SU-DHL-6 (cell line): ENCODE data around the gene ST3GAL3.

ENCODE experiments used
- H2AFZ ChIP-seq: fragments of 200-600 bp; sonication (generic); 2 replicates; pipeline ENCODE4 v1.6.1; 2014; ENCODE audit warnings: low read depth, mild to moderate bottlenecking, moderate library complexity, mixed read lengths, antibody characterized with exemption, low read length; ENCODE audit not compliant: severe bottlenecking
- H3F3A ChIP-seq: fragments of 200-600 bp; shearing (Covaris generic); 2 replicates; pipeline ENCODE4 v1.6.0; 2016; ENCODE audit warnings: antibody characterized with exemption, mild to moderate bottlenecking; ENCODE audit not compliant: insufficient read depth
- H3K27ac ChIP-seq: fragments of 200-600 bp; sonication (generic); 2 replicates; pipeline ENCODE4 v1.5.1; 2016; ENCODE audit warnings: low read depth, mild to moderate bottlenecking, low read length, moderate library complexity, mixed read lengths
- H3K27me3 ChIP-seq: fragments of 200-600 bp; sonication (generic), shearing (Covaris generic); 2 replicates; pipeline ENCODE4 v1.6.0; 2014; ENCODE audit warnings: mild to moderate bottlenecking, low read length
- H3K36me3 ChIP-seq: fragments of 200-600 bp; sonication (generic); 2 replicates; pipeline ENCODE4 v1.6.1; 2014; ENCODE audit warnings: mild to moderate bottlenecking, low read length, mixed read lengths
- H3K4me2 ChIP-seq: fragments of 300-600, 200-600 bp; shearing (Covaris generic), sonication (generic); 2 replicates; pipeline ENCODE4 v1.6.0; 2014; ENCODE audit warnings: low read length, low read depth, mild to moderate bottlenecking; ENCODE audit not compliant: poor library complexity, severe bottlenecking
- H3K4me3 ChIP-seq: fragments of 200-600 bp; sonication (generic); 2 replicates; pipeline ENCODE4 v1.5.1; 2014; ENCODE audit warnings: antibody characterized with exemption, low read length, mild to moderate bottlenecking, mixed read lengths; ENCODE audit not compliant: insufficient read depth, poor library complexity, severe bottlenecking
- H3K79me2 ChIP-seq: fragments of 200-600 bp; sonication (generic); 2 replicates; pipeline ENCODE4 v1.6.1; 2014; ENCODE audit warnings: mild to moderate bottlenecking, low read length, moderate library complexity; ENCODE audit not compliant: insufficient read depth
- H3K9ac ChIP-seq: fragments of 200-600 bp; sonication (generic); 2 replicates; pipeline ENCODE4 v1.7.0; 2014; ENCODE audit warnings: mild to moderate bottlenecking, low read length
- H3K9me2 ChIP-seq: fragments of 200-600 bp; sonication (generic); replicated peaks from 2 replicates; pipeline ENCODE4 v1.6.1; 2014; ENCODE audit warnings: low read length; ENCODE audit not compliant: insufficient read depth
- H3K9me3 ChIP-seq: fragments of 200-600 bp; sonication (generic); 2 replicates; pipeline ENCODE4 v1.6.1; 2014; ENCODE audit warnings: low read length, mixed read lengths; ENCODE audit not compliant: insufficient read depth
- H4K20me1 ChIP-seq: fragments of 200-600 bp; sonication (generic); 2 replicates; pipeline ENCODE4 v1.6.1; 2014; ENCODE audit warnings: low read depth, mild to moderate bottlenecking, antibody characterized with exemption, low read length, moderate library complexity, mixed read lengths
- EZH2phosphoT487 ChIP-seq: fragments of 200-600 bp; sonication (generic), shearing (Covaris generic); conservative IDR thresholded peaks from 2 replicates; pipeline ENCODE4 v1.6.1; 2018; ENCODE audit warnings: mild to moderate bottlenecking, antibody characterized with exemption, low read length, moderate library complexity, mixed read lengths
- TF ChIP-seq, protein P1 (sequence below): fragments of 200-600 bp; sonication (generic); IDR thresholded peaks from one replicate; pipeline ENCODE4 v1.5.1; 2017; ENCODE audit warnings: antibody characterized with exemption, mild to moderate bottlenecking, low read length, moderate library complexity; ENCODE audit not compliant: insufficient read depth, poor library complexity, severe bottlenecking

The ST3GAL3 gene

DNA sequence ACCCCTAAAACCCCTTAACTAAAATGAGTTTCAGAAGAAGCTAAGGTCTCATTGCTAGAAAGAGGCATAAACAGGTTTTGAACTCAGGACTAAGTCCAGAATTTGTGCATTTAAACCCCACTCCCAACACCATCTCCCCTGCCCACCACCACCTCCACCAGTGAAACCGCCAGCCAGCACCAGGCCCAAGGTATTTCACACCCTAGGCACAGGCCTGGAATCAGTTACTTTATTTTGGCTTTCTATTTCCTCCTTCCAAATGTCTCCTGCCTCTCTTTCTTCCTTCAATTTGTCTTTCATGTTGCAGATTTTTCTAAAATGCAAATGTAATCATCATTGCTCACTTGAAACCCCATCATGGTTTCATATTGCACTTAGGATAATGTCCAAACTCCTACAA, 237.5 kb downstream of the ST3GAL3 start:
- Histone ChIP-seq H2AFZ (no peak overlapping the region), H3K27me3 (no peaks in the 10 kb centered on the region), H3K4me2 (peak overlapping the region; percentile 67), H4K20me1 (no peaks in the 10 kb centered on the region), H3K9ac (peak overlapping the region; percentile 18; the same call in 1 of the 2 replicates), H3K36me3 (no peaks in the 10 kb centered on the region), H3K9me3 (no peaks in the 10 kb centered on the region), H3K79me2 (peaks cover 30% of the 10 kb centered on the region; the same call in 1 of the 2 replicates), H3K9me2 (no peaks in the 10 kb centered on the region), H3K27ac (peak overlapping the region; percentile 20; the same call in 1 of the 2 replicates), H3F3A (no peaks in the 10 kb centered on the region), H3K4me3 (peak overlapping the region; percentile 25)
- TF ChIP-seq EZH2phosphoT487: no peak
- TF ChIP-seq, protein P1, sequence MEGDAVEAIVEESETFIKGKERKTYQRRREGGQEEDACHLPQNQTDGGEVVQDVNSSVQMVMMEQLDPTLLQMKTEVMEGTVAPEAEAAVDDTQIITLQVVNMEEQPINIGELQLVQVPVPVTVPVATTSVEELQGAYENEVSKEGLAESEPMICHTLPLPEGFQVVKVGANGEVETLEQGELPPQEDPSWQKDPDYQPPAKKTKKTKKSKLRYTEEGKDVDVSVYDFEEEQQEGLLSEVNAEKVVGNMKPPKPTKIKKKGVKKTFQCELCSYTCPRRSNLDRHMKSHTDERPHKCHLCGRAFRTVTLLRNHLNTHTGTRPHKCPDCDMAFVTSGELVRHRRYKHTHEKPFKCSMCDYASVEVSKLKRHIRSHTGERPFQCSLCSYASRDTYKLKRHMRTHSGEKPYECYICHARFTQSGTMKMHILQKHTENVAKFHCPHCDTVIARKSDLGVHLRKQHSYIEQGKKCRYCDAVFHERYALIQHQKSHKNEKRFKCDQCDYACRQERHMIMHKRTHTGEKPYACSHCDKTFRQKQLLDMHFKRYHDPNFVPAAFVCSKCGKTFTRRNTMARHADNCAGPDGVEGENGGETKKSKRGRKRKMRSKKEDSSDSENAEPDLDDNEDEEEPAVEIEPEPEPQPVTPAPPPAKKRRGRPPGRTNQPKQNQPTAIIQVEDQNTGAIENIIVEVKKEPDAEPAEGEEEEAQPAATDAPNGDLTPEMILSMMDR: no peak

DNA sequence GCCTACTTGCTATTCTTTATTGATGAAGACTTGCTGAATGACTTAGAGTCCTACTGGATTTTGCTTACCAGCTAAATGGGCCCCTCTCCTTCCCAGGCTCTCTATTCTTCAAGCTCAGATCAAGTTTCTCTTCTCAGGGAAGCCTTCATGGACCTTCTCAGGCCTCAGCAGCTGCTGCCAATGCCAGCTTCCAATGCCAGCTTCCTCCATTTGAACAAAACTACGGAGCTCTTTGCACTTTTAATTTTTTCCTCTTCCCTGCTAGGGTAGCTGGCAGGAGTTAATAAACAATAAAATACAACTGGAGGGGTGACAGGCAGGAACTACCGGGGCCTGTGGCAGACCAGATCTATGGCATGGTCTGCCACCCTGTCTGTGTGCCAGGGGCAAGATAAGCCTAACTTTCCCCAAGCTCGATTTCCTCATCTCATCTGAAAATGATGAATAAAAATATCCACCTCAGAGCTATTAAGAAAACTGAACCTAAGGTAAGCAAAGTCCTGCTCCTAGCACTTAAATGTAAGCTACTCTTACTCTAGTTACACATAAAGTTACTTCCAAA, 238.4 kb downstream of the ST3GAL3 start:
- Histone ChIP-seq H3F3A (no peaks in the 10 kb centered on the region), H3K79me2 (peaks cover 30% of the 10 kb centered on the region; the same call in 1 of the 2 replicates), H4K20me1 (no peaks in the 10 kb centered on the region), H3K27me3 (no peaks in the 10 kb centered on the region), H3K9me2 (no peaks in the 10 kb centered on the region), H3K9ac (peak overlapping the region; percentile 88), H3K4me2 (peak overlapping the region; percentile 67), H2AFZ (peak overlapping the region; percentile 92), H3K9me3 (no peaks in the 10 kb centered on the region), H3K27ac (peak overlapping the region; percentile 54), H3K4me3 (peak overlapping the region; percentile 93), H3K36me3 (no peaks in the 10 kb centered on the region)
- TF ChIP-seq EZH2phosphoT487: no peak
- TF ChIP-seq, protein P1: no peak

DNA sequence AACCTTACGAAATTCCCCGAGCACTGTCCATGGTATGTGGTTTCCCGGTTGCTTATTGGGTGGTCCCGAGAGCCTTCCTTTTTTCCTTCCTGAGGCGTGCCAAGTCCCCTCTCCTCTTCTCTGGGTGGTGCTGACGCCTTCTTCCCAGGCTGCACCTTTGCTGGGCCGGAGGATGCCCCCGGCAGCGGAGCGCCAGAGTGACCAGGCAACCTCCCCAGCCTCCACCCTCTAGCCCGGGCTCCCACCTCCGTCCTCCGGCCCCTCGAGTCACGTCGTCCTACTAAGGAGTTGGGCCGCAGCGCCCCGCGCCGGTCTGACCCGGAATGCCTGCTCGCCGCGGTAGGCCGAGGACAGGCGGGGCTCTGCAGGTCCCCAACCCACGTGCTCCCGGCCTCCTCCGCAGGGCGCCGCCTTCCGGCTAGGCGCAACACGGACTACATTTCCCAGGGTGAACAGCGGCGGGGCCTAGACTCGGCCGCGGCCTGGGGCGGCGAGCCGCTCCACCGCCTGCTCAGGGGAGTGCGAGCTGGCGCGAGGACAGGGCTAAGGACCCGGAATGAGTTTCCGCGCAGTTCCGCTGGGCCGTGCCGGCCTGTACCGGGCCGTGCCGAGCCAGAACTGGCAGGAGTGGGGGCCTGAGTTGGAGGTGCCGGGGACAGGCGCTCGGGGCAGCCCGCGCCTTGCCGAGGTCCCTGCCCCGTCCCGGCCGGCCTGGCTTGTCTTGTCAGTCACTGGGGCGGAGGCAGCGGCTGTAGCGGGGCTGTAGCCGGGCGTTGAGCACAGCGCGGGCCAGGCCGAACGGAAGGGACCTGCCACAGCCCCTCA, 239.1 kb downstream of the ST3GAL3 start, which contains the start of gene IPO13:
Gene IPO13 (plus strand): TSS at position 715 of the 825 bp plus-strand sequence. CDS start 651 bp downstream, outside the sequence.
- Histone ChIP-seq H3K4me3 (peak within 1 kb of the TSS; percentile 93), H4K20me1 (no peaks in the 10 kb centered on the region), H3K27ac (peak within 1 kb of the TSS; percentile 80), H3K9me2 (no peaks in the 10 kb centered on the region), H3K9me3 (no peaks in the 10 kb centered on the region), H2AFZ (peak within 1 kb of the TSS; percentile 92), H3F3A (no peaks in the 10 kb centered on the region), H3K79me2 (peaks cover 30% of the 10 kb centered on the region; the same call in 1 of the 2 replicates), H3K4me2 (peak within 1 kb of the TSS; percentile 67), H3K36me3 (no peaks in the 10 kb centered on the region), H3K27me3 (no peaks in the 10 kb centered on the region), H3K9ac (peak within 1 kb of the TSS; percentile 88)
- TF ChIP-seq, protein P1: peak; percentile 76
- no peak for TF ChIP-seq EZH2phosphoT487
